Stromal cell of bone marrow (primary cell): ENCODE data around the gene TRAF3IP1.
"Not testable (repeated sequence)": the region's sequence is repeated elsewhere in the genome, so short reads cannot be mapped to it uniquely, and the experiment has no call there.

Source experiments
- DNase-seq: peaks from one replicate; pipeline ENCODE4 v3.0.0-alpha.2; 2012; ENCODE audit warnings: low read depth

The TRAF3IP1 gene, protein sequence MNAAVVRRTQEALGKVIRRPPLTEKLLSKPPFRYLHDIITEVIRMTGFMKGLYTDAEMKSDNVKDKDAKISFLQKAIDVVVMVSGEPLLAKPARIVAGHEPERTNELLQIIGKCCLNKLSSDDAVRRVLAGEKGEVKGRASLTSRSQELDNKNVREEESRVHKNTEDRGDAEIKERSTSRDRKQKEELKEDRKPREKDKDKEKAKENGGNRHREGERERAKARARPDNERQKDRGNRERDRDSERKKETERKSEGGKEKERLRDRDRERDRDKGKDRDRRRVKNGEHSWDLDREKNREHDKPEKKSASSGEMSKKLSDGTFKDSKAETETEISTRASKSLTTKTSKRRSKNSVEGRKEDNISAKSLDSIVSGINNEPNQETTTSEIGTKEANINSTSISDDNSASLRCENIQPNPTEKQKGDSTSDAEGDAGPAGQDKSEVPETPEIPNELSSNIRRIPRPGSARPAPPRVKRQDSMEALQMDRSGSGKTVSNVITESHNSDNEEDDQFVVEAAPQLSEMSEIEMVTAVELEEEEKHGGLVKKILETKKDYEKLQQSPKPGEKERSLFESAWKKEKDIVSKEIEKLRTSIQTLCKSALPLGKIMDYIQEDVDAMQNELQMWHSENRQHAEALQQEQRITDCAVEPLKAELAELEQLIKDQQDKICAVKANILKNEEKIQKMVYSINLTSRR

DNA sequence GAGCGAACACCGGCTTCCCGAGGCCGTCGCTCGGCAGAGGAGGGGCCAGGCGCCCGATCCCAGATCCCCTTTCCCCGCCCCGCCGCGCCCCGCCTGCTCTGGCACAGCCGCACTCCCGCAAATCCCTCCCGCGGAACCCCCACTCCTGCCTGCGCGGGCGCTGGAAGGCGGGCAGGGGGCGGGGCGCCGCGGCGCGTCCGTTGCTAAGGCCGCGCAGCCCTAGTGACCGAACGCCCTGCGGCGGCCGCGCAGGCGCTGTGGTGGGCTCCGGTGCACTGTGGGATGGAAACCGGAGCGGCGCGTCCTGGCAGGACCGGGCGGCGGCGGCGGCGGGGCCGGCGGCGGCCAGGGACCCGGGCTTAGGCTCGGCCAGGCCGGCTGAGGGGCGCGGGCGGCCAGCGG, at the start of gene TRAF3IP1:
TSS of gene TRAF3IP1 (plus strand) at position 273 of the 402 bp plus-strand sequence. CDS start 145 bp downstream, outside the sequence.
- peak; percentile 81 for DNase-seq

DNA sequence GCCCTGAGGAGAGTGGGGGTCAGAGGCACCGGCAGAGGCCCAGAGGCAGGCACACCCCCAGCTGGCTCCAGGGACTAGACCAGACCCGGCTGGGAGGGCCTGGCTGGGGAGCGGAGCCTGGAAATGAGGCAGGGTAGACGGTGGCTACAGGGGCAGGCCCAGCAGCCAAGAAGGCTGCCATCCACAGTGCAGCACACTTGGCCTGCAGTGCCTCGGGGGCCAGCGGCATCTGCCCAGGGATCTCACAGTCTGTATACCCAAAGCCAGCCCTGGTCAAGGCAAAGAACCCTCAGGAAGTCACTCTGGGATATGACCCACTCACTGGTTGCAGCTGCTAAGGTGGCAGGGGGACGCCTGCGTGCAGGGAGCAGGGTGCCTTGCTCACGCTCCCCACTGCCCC, 49.7 kb upstream of the TRAF3IP1 start:
- DNase-seq, result no peak

DNA sequence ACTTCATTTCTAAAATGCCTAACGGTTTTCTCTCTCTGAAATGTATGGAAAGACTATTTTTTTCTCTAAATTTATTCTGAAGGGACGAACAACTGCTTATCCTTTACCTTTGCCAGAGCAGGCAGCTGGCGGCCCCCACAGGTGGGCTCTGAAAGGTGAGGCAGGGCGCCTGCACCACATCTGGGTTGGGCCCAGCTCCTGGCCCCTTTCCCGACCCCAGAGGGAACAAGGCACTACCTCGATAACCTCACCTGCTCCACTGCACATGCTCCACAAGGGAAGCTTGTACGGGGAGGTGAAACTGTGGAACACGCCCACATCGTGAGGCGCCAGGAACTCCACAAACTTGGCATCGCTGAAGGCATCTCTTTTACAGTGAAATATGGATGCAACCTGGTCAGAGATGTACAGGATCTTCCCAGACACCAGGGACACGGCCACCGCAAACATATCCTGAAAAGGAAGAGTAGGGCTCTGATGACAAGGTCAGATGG, 49.2 kb upstream of the TRAF3IP1 start:
- DNase-seq, result no peak

DNA sequence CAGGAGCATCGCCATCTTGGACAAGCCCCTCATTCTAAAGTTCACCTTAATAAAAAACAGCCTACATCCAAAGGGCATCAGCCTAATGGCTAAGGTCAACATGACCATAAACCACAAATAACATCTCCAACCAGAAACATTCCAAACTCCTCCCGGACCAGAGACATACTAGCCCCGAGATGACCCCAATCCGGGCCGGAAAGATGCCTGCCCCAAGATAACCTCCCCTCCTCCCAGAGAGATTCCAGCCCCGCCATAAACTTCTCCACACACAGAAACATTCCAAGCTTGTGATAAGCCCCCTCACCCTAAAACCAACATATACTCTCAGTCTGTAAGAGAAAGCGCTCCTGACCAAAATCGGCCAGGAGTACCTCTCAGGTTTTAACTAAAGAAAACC, 48.6 kb upstream of the TRAF3IP1 start:
- not testable (repeated sequence) for DNase-seq

DNA sequence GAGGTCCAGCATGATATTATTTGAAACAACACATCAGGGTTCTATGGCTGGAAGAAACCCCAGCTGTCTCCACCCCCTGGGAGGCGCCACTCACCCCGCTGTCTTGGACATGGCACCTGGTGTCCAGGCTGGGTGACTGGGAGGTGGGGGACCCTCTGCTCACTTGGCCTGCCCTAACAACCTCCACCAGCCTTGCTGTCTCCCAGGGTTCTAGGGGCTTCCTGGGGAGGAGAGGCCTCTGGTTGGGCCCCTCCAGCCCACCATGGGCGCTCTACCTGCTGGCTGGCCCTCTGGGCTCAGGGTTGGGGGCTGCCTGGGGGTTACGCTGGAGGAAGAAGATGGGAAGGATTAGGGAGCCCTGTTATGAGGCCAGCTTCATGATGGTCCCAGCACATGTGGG, 48.2 kb upstream of the TRAF3IP1 start:
- no peak for DNase-seq

DNA sequence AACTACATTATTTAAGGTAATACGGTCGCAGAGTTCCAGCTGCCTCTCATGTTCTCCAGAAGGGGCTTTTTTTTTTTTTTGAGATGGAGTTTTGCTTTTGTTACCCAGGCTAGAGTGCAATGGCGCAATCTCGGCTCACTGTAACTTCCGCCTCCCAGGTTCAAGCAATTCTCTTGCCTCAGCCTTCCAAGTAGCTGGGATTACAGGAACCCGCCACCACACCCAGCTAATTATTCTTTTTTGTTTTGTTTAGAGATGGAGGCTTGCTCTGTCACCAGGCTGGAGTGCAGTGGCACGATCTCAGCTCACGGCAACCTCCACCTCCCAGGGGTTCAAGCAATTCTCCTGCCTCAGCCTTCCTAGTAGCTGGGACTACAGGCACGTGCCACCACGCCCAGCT, 46.9 kb upstream of the TRAF3IP1 start:
- not testable (repeated sequence) for DNase-seq

DNA sequence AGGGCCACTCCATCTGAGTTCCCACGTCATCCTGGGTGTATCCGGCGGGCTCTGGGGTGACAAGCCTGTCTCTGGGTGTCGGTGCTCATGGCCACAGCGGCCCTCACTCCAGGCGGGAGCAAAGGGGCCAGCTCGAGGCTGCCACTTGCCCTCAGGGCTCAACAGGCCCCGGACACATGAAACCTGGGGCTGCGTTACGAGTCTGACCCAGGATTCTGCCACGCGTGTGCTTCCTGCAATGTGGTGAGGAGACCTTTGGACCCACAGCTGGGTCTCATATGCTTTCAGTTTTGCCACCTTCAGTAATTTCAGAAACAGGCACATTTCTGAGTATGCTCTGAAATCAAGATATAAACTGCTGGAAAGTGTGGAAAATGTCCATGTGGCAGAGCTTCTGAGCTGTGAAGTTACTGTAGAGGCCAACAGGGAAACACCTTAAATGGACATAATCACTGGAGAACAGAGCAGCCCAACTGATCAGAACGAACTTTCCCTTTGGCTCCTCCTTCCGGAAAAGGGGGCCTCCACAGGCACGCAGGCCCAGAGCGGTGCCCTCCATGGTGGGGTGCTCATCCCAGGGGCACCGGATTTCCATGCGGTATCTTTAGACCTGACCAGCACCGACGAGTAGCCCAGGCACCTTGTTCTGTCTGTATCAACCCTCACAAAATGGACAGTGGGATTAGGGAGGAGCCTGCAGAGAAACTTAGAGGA, 46.0 kb upstream of the TRAF3IP1 start:
- no peak for DNase-seq

DNA sequence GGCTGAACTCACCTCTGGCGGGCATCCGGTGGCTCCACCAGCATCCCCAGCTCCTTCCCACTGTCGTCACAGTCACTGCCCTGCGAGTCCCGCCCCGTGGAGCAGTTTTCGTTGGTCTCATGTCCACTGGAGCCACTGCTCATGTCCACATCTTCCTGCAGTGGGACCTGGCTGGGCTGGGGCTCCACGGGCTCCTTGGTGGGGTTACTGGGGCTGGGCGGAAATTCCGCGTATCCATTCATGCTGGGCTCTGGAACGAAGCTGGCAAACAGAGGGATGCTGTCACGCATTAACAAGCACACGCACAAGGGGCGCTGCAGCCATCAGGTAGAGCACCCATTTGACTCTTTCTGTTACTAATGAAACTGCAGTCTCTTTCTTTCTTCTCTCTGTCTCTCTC, 42.6 kb upstream of the TRAF3IP1 start:
- DNase-seq, result no peak

DNA sequence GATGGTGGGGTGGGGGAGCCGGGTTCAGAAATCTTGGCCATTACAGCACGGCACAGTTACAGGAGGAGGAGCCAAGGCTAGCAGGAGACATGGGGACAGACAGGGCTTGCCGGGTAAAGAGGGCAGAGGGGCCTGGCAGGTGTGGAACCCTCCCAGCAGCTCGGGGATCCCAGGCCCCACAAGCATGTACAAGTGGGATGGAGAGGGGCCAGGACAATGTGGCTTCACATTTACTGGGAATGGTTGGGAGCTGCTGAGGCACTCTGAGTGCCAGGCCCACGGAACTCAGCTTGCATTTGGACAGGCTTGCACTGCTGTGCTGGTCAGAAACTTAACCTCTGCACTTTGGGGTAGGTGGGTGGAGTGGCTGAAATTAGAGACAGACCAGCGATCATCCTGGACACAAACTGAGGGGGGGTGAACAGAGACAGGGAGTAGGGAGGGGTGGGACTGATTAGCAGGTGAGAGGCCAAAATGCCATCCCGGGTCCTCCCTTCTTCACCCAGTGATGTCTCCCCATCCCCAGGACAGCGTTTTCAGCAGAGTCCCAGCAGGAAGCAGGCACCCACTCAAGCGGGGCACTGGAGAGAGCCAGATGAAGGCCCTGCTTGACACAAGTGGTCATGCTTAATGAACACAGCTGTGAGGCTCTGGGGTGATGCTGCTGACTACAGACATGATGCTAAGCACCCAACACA, 41.5 kb upstream of the TRAF3IP1 start:
- DNase-seq, result no peak

DNA sequence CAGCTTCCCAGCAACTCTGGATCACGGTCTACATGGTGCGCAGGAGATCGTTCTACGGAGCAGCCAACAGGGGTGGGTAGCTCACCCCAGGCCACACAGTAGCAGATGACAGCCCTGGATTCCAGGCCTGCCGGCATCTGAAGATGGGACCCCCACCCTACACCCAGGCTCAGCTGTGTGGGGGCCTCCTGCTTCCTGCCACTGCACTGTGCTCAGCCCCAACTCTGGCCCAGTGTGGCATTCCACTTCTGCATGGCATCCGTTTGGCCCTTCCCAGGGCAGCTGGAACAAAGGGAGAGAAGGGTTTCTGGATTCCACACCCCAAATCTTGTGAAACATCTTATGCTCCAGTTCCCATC, 41.0 kb upstream of the TRAF3IP1 start:
- DNase-seq, result no peak

DNA sequence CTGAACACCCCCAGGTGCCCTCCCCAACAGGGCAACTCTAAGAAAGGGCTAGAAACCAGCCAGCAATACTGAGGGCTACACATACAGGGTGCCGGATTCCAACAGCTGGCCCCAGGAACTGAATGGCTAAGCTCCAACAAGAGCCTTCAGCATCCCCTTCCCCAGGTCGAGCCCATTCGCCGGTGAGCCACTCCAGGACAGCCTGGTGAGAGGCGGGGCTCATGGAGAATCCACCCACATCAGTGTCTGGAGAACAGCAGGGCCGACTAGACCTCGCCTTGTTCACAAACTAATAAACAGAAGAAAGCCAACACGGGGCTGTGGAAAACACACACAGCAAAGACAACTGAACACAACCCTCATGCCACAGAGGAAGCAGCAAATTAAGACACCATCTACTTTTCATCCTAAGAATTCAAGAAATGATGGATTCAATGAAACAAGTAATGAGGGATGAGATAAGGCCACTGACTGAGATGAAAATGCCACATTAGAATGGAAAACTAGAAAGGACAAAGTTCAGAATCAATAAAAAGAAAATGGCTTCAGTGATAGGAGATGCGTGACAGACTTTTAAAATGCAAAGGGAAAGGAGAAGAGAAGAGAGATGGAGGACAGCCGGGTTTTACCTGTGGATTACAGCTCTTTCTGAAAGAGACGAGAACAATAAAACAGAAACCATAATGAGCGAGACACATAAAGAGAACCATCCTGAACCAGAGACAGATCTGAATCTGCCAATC, 40.1 kb upstream of the TRAF3IP1 start:
- DNase-seq, result no peak

DNA sequence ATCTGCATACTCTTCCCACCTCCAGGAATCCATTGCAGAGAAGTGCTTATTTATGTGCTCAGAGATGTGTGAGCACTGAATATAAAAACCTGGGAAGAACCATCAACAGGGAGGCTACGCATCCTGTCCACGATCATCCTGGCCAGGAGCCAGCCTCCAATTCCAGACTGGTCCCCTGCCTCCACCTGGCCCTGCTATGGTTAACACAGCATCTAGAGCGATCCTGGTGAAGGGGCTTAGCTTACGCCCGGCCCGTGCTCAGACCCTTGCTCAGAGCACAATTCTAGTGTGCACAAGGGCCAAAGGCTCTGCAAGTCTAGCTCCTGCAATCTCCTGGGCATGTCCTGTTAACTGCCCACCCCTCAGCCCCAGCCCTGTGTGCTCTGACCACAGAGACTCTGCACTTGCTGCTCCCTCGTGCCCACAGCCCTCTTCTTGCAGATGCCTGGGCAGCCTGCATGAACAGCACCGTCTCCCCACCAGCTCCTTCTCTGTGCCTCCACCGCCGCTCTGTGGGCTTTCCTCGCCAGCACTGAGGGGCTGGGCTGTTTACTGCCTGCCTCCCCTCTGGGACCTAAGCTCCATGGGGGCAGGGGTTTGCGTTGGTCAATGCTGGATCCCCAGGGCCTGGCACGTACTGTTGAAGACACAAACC, 38.4 kb upstream of the TRAF3IP1 start:
- DNase-seq, result no peak

DNA sequence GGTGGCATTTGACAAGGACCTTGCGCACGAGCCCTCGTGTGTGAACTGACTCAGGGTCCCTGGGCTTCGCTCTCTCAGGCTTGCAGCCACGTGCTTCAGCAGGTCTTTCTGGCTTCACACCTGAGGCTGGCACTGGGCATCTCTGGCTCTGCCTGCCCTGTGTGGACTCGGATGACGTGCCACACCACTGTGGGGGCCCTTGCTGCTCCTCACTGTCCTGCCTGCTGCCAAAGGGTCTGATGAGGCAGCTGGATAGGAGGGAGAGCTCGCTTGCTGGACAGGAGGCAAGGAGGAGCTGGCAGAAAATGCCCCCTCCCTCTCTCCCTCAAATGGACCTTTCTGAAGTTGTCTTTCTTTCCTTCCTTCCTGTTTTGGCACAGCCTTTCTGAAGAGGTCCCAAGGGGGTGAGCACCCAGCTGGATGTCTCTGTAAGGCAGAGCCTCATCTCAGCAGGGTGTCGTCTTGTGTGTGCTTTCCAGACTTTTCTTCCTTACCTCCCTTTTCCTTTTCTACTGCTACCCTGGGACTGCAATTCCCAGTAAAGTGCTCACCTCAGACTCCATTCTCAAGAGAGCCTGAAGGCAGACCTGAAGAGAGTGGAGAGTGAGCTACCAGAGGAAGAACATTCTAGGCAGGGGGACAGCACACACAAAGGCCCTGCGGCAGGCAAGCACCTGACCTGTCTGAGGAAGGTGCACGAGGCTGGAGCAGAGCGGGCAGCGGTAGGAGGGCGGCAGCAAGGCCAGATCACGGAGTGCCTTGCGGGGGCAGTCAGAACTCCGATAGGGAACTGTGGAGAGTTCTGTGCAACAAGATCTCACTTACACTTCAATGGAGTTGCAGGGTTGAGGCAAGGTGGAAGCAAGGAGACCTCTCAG, 37.2 kb upstream of the TRAF3IP1 start:
- DNase-seq, result no peak

DNA sequence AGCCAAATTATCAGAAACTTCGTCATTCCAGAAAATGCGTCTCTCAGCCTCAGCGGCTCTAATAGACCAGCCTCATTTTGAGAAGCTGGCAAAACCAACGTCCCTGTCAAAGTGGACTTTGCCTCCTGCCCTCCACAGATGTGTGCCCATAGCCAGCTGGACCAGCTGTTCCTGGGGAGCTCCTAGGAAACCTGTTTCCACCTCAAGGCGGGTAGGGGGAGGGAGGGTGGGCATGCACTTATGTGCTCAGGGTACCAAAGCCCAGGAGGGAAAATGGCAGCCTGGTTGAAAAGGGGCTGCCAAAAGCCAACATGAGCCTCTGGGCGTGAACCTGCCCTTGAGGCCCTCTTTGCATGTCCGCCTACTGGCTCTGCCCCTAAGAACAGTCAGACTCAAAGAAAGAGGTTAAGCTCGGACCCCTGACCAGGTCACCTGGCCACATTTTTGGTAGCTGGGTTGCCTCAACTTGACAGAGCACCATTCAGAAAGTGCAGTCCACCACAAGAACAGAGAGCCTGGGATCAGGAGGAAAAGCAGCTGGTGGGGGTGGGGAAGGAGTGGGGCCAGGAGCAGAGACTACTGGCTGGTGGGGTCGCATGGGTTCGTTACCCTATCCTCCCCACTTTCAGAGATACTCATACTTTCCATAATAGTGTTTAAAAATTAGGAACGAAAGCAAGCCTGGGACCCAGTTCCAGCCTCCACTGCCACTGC, 35.4 kb upstream of the TRAF3IP1 start:
- DNase-seq, result no peak

DNA sequence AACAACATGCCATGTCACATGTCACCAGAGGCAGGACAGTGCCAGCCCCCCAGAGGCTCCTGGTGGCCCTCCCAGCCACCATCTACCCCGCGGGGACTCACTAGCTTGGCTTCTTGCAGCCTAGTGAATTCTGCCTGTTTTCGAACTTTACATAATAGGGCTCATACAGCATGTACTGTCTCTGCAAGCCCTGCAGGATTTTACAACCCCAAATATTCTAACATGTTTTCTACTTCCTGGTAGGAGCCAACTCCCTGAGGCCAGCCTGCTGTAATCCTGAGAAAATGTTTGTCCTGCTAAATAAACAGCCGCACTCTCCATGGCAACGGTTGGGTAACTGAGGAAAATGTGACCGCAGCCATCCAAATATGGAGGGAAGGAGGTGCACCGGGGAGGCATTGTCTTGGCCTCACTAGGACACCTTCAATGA, 34.6 kb upstream of the TRAF3IP1 start:
- peak; percentile 97 for DNase-seq

DNA sequence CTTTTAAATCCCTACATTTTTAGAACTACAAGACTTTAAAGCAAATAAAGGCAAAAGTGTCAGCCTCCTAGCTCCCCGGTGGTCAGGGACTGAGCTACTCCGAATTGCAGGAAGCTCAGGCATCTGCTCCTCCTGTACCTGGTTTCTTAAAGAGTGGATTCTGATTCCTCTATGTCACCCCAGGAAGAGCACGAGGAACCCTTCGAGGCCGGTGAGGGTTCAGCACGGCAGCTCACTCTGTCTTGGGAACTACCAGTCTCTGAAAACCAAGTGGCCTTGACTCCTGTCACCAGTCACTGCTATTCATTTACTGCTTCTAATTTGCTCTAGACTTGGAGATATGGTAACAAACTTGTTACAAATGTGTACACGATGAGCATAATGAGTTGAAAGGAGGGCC, 34.2 kb upstream of the TRAF3IP1 start:
- no peak for DNase-seq

DNA sequence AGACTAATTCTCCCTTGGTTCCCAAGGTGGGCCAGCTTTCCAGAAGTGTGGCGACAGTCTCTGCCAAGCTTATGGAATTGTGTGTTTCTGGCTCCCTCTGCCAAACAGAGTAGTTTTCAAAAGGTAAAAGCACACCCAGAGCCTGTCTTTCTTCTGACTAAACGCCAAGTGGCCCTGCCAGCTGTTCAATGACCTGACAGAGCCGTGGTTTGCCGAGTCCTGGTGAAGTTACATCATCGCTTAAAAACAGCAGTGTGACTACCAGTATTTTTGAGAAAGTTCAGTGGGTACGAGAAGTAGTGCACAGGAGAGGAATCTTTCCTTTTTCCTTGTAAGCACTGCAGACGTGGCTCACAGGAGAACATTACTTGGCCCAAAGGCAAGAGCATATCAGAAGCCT, 33.8 kb upstream of the TRAF3IP1 start:
- peak; percentile 81 for DNase-seq

DNA sequence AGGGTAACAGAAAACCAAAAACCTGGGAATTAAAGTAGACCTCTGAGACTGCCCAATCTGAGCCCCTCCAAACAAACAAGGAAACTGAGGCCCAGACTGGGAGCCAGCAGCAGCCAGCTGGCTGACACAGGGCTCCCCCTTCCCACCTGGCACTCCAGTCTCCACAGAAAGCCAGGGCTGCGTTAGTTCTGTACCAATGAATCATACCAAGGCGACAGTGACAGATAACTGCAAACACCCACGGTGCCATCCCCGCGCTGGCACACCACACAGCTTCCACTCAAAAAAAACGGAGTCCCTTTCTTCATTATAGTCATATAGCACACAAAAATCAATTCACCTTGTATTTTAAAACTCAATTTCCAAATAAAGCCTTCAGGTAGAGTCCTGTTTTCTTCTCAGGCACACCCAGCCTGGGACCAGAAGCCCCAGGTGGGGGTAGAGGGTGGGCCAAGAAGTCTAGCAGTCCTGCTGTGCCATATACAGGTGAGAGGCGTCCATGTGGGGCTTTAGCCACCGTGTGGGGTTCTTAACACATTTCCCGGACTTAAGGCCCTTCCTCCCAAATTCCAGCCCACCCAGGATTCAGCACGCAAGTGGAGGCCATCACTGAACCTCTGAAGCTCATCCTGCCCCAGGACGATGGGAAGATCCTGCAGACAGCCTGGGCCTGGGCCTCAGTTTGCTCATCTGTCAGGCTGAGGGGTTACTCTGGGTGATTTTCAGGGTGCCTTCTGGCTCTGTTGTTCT, 33.2 kb upstream of the TRAF3IP1 start:
- no peak for DNase-seq
